Occipital lobe (tissue), 2 donors: ENCODE measurements around the gene HSD11B2. TPM values are rescaled to one million over a fixed set of nuclear protein-coding genes. Genes with fewer than 3 reads are reported as not detected.

Source experiments
- DNase-seq: peaks from one replicate; lab custom pipeline; 2025; lab: John Stamatoyannopoulos, UW
- total RNA-seq: library from RNA; depleted of rRNA; stranded (reverse); fragments of >200 nt; gene quantifications from one replicate; pipeline ENCODE4 v1.2.3, GENCODE V29; 2014

Gene HSD11B2
- total RNA-seq, 1 donor from 2014 or later = not detected

GRCh38 chr16:67396159-67397035 is 34.5 kb upstream of the HSD11B2 start:
- DNase-seq = no peak

DNA sequence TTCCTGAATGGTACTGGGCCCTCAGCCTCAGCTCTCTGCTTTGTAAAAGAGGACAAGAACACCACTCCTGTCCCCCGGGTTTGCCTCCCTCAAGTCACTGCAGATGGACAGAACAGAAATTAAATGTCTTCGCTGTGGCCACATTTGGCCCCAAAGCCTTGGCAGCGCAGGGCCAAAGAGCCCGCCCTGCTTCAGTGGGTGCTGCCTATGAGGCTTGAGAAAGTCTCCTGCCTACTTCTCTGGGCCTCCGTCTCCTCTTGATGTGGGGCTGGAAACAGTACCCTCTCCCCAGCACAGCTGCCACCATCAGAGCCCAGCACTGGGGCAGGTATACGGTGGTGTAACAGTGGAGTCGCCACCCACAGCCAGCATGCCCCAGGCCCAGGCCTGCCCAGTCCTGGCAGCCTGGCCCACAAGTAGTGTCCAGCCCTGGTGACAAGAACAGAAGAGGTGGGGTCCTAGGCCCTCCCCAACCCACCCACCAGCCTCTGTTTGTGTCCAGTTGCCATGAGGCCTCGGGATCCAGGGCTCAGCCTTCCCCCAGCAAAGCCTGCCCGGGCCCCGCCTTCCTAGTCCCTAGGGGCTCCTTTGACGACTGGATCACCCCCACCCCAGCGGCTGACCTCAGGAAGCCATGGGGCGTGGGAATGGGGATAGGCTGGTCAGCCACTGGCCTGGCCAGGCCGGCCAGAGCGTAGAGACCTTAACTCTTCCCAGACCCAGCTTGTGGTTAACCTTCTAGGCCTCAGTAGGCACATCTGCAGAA is 33.7 kb upstream of the HSD11B2 start:
- DNase-seq = no peak

GRCh38 chr16:67397812-67398545 is 32.9 kb upstream of the HSD11B2 start:
- DNase-seq = no peak

DNA sequence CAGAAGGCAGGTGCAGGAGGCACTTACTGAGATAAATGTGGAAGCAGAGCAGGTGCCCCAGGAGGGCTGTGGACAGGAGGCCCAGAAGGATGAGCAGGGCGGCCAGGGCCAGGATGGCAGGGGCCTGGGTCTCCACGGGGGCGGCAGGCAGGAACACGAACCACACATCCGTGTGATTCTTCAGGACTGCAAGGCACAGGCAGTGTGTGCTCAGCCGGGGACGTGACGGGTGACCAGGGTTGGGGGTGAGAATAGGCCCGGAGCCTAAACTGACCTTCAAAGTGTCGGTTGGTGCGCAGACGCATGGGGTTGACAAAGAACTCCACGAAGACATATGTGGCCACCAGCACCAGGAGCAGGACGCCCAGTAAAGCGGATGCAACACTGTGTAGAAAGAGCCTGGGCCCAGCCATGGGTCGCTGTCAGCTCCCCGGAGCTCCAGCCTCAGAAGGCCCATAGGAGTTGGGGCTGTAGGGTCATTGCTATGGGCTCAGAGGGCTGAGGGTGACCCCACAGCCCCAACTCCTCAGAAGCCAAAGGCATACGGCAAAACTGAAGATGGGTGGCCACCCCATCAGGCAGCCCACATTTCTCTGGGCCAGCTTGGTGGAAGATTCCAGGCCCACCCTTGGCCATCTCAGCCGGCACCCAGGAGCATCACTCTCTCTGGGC is 32.2 kb upstream of the HSD11B2 start:
- DNase-seq = no peak

DNA sequence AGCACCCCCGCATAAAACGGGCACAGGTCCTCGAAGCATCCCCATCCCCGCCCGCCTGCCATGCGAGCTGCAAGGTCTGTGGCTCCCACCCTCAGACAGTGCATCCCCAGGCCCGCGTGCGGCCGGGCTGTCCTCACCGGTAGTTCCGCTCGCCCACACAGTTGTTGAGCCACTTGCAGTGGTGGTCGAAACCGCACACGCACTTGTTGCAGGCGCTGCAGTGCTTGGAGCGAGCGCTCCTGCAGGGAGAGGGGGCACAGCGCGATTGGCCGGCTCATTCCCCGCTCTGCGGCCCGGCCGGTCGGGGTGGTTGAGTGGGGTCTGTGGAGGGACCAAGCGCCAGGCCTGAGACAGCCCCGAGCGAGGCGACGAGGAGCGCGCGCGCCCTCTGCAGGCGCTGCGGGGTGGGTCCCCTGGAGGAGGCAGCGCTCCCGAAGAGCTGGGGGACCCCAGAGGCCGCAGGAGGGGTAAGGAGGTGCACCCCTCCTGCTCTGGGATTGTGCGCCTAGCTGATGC is 31.6 kb upstream of the HSD11B2 start:
- no peak for DNase-seq

DNA sequence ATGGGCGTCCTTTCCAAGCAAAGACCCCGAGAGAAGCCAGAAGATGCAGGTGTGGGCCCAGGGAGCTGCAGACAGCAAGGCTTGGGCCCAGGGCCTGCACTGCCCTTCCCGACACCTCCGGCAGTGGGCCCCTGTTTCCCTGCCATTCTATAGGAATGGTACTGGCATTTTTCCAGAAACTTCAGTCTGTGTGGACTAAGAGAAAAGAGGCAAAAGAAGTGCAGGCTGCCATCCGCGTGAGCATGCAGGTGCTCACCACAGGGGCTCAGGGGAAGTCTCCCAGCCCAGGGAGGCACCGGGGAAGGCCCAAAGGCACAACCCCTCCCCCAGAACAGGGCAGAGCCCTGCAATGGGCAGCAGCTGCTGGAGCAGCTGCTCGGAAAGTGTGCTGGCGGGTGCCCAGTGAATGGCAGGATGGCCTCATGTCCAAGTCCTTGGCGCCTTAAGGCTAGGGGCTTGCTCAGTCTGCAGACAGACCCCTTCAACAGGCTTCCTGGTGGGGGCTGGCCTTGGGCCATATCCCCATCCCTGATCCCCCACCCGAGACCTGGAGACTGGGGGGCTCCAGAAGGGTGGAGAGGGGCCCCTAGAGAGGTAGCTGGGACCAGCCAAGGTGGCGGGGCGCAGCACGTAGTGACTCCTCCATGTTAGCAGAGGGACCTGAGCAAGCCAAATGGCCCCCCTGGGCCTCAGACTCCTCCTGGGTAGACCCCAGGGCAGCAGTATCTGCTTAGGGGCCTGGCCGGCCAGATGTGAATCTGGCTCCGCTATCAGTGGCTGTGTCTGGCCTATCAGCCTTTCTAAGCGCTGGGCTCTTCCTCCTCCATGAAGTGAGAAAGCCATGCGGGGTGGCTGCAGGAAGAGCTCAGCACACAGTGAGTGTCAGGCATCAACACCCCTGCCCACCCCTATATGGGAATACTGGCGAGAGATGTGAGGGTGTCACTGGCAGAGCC is 30.9 kb upstream of the HSD11B2 start:
- DNase-seq = no peak

DNA sequence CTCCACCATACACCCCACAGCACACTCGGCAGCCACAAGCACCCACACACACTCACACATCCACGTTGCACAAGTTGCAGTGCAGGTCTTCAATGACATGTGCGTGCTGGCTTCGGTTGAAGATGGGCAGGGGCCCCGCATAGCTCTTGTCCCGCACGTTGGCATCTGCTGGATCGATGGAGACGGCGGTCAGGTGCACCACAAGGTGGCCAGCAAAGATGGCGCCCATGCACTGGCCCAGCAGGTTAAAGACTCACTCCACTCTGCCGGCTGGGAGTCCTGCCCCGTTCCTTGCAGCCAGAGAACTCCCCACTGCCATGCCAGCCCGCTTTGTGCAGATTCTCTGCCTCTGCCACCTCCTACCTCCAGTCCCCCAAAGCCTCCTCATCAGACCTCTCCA is 30.0 kb upstream of the HSD11B2 start:
- DNase-seq = no peak

DNA sequence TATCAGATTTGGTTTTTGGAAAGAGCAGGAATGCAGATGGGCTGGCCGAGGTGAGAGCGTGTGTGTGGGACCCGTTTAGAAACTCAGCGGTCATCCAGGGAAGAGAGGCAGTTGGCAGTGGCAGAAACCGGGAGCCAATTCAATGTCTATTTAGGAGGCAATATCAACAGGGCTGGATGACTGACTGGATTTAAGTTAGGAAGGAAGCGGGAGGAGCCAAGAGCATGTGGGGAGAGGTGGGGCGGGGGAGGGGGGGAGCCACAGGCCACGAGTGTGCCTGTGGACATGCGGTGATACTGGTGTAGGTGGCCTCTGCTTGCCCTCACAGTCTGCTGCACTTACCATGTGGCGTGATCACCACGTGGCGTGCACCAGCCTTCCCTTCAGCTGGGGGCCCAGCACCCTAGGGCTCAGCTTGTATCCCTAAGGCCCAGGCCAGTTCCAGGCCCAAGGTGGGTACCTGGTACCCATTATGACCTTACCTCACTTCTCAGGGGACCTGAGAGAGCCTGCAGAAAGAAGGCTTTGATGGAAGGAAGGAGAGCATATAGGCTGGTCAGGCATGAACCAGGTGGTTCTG is 26.9 kb upstream of the HSD11B2 start:
- no peak for DNase-seq

- no peak for DNase-seq
Observed at GRCh38 chr16:67404740-67405226, 26.1 kb upstream of the HSD11B2 start.

GRCh38 chr16:67405336-67405735 is 25.6 kb upstream of the HSD11B2 start:
- DNase-seq = no peak

- DNase-seq = no peak
Observed at GRCh38 chr16:67406111-67406971, 24.6 kb upstream of the HSD11B2 start.

DNA sequence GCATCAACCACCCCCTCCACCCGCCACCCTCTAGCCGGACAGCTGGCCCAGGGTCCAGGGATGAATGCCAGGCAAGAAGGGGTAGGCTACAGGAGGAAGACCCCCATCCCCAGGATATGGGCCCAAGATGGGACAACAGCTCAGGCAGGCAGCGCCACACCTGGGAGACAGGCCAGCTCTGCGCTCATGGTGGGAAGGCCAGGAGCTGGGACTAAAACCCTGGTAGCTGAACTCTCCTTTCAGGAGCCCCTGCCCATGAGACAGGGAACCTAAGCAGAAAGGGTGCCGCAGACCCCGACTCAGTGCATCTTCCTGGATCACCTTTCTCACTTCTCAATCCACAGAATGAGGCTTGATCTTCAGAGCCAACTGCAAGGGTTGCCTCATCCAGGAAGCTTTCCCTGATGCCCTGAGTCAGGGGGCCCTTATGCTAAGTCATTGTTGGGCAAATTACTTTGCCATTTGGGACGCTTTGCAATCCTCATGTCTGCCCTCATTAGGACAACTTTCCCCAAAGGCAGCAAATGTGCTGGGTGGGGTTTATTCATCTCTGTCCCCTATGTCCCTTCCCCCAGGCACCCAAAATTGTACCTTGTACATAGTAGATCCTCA is 23.6 kb upstream of the HSD11B2 start:
- no peak for DNase-seq

GRCh38 chr16:67407788-67408452 is 23.0 kb upstream of the HSD11B2 start:
- no peak for DNase-seq

- DNase-seq = no peak
Observed at GRCh38 chr16:67409631-67410030, 21.3 kb upstream of the HSD11B2 start.

- DNase-seq = no peak
Observed at GRCh38 chr16:67411339-67411738, 19.6 kb upstream of the HSD11B2 start.

DNA sequence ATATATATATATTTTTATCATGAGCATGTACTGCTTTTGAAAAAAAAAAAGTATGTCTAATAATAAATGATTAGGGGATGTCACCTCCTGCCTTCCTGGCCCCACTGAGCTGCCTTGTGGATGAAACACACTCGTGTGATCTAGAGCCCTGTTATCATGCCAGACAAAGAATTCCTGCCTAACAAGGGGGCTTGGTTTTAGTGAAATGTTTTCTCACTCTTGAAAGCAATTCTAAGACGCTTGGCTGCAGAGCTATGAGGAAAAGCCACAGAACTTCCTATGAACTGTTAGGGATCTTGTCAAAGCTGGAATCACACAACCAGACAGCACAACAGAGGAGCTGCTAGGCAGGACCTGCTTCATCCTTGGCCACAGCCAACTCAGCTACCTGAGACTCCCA is 18.6 kb upstream of the HSD11B2 start:
- no peak for DNase-seq
